Astrocyte (in vitro differentiated cells and primary cell): ENCODE data around the gene H2BK1. TPM values are rescaled to one million over a fixed set of nuclear protein-coding genes. Genes with fewer than 3 reads are reported as not detected.

Source experiments
- DNase-seq: peaks from one replicate; pipeline ENCODE4 v3.0.0-alpha.2; 2010; ENCODE audit warnings: low read depth
- FAIRE-seq: peaks from 2 replicates; lab custom pipeline; 2011; peaks lifted over from hg19 to GRCh38; lab: Jason Lieb, UNC
- H2AFZ ChIP-seq: 2 replicates; pipeline ENCODE4 v1.6.0; 2012; ENCODE audit warnings: low read depth, low read length, inconsistent platforms
- H3K27ac ChIP-seq: 2 replicates; pipeline ENCODE4 v1.5.1; 2011; ENCODE audit warnings: low read depth, low read length, inconsistent platforms
- H3K27me3 ChIP-seq: 2 replicates; pipeline ENCODE4 v1.6.0; 2011; ENCODE audit warnings: low read length, inconsistent platforms; ENCODE audit not compliant: insufficient read depth
- H3K36me3 ChIP-seq: 2 replicates; pipeline ENCODE4 v1.5.1; 2011; ENCODE audit warnings: low read length, inconsistent platforms; ENCODE audit not compliant: insufficient read depth
- H3K4me1 ChIP-seq: 2 replicates; pipeline ENCODE4 v1.5.1; 2011; ENCODE audit warnings: low read length, inconsistent platforms; ENCODE audit not compliant: insufficient read depth
- H3K4me2 ChIP-seq: 2 replicates; pipeline ENCODE4 v1.6.0; 2012; ENCODE audit warnings: low read length, inconsistent platforms
- H3K4me3 ChIP-seq: 2 replicates; pipeline ENCODE4 v1.5.1; 2011; ENCODE audit warnings: low read depth, mild to moderate bottlenecking, low read length, inconsistent platforms; ENCODE audit not compliant: insufficient read depth
- H3K79me2 ChIP-seq: 2 replicates; pipeline ENCODE4 v1.6.0; 2012; ENCODE audit warnings: mild to moderate bottlenecking, low read length, inconsistent platforms; ENCODE audit not compliant: insufficient read depth
- H3K9ac ChIP-seq: 2 replicates; pipeline ENCODE4 v1.6.0; 2012; ENCODE audit warnings: mild to moderate bottlenecking, low read length, inconsistent platforms
- H3K9me3 ChIP-seq: 2 replicates; pipeline ENCODE4 v1.5.1; 2012; ENCODE audit warnings: low read depth, mild to moderate bottlenecking, low read length, inconsistent platforms; ENCODE audit not compliant: insufficient read depth
- H4K20me1 ChIP-seq: 2 replicates; pipeline ENCODE4 v1.6.0; 2012; ENCODE audit warnings: low read length, inconsistent platforms; ENCODE audit not compliant: insufficient read depth
- H3K27ac Mint-ChIP-seq: one replicate; pipeline ENCODE4 v1.8.0; 2021; ENCODE audit warnings: mild to moderate bottlenecking, mixed read lengths; ENCODE audit not compliant: unreplicated experiment
- H3K27me3 Mint-ChIP-seq: one replicate; pipeline ENCODE4 v1.8.0; 2021; ENCODE audit warnings: low read depth, mixed read lengths; ENCODE audit not compliant: unreplicated experiment
- H3K36me3 Mint-ChIP-seq: one replicate; pipeline ENCODE4 v1.8.0; 2021; ENCODE audit warnings: low read depth, mixed read lengths; ENCODE audit not compliant: unreplicated experiment
- H3K4me1 Mint-ChIP-seq: one replicate; pipeline ENCODE4 v1.8.0; 2021; ENCODE audit warnings: low read depth, mixed read lengths; ENCODE audit not compliant: unreplicated experiment
- H3K4me3 Mint-ChIP-seq: one replicate; pipeline ENCODE4 v1.8.0; 2021; ENCODE audit warnings: mild to moderate bottlenecking, moderate library complexity, mixed read lengths; ENCODE audit not compliant: unreplicated experiment
- H3K9me3 Mint-ChIP-seq: one replicate; pipeline ENCODE4 v1.8.0; 2021; ENCODE audit warnings: mild to moderate bottlenecking, mixed read lengths; ENCODE audit not compliant: unreplicated experiment
- EZH2 ChIP-seq: IDR thresholded peaks from 2 replicates; pipeline ENCODE4 v1.6.1; 2012; ENCODE audit warnings: mild to moderate bottlenecking, low read length, inconsistent platforms; ENCODE audit not compliant: insufficient read depth
- total RNA-seq: library from RNA; stranded (reverse); gene quantifications from 2 replicates; pipeline ENCODE4 v1.2.1, GENCODE V29; 2021
- TF ChIP-seq, protein P1 (sequence below): IDR thresholded peaks from 2 replicates; pipeline ENCODE4 v1.5.1; 2011; ENCODE audit warnings: low read depth, mild to moderate bottlenecking, inconsistent platforms, low read length, moderate library complexity; ENCODE audit not compliant: insufficient read depth

The H2BK1 gene
- total RNA-seq, 1 donor from 2014 or later: not detected

- Histone ChIP-seq H3K36me3 (no peaks in the 10 kb centered on the region), H4K20me1 (peaks cover 6% of the 10 kb centered on the region), H3K79me2 (no peaks in the 10 kb centered on the region), H2AFZ (peak overlapping the region; percentile 69), H3K4me2 (peak overlapping the region; percentile 76), H3K9me3 (no peaks in the 10 kb centered on the region), H3K9ac (no peak overlapping the region), H3K4me1 (peaks cover 3% of the 10 kb centered on the region), H3K27me3 (peaks cover 72% of the 10 kb centered on the region), H3K4me3 (no peak overlapping the region), H3K27ac (no peak overlapping the region)
- DNase-seq (no peak), FAIRE-seq (no peak)
- Mint-ChIP-seq H3K36me3 (no peaks in the 10 kb centered on the region), H3K4me3 (peak overlapping the region; percentile 74), H3K27ac (no peak overlapping the region), H3K27me3 (peaks cover 47% of the 10 kb centered on the region), H3K9me3 (peaks cover 5% of the 10 kb centered on the region), H3K4me1 (peaks cover 3% of the 10 kb centered on the region)
- peak; percentile 93 for TF ChIP-seq EZH2
- TF ChIP-seq, protein P1, sequence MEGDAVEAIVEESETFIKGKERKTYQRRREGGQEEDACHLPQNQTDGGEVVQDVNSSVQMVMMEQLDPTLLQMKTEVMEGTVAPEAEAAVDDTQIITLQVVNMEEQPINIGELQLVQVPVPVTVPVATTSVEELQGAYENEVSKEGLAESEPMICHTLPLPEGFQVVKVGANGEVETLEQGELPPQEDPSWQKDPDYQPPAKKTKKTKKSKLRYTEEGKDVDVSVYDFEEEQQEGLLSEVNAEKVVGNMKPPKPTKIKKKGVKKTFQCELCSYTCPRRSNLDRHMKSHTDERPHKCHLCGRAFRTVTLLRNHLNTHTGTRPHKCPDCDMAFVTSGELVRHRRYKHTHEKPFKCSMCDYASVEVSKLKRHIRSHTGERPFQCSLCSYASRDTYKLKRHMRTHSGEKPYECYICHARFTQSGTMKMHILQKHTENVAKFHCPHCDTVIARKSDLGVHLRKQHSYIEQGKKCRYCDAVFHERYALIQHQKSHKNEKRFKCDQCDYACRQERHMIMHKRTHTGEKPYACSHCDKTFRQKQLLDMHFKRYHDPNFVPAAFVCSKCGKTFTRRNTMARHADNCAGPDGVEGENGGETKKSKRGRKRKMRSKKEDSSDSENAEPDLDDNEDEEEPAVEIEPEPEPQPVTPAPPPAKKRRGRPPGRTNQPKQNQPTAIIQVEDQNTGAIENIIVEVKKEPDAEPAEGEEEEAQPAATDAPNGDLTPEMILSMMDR: peak; percentile 6
These were observed 42.1 kb downstream of the H2BK1 start for GRCh38 chr7:151168003-151168786.

DNA sequence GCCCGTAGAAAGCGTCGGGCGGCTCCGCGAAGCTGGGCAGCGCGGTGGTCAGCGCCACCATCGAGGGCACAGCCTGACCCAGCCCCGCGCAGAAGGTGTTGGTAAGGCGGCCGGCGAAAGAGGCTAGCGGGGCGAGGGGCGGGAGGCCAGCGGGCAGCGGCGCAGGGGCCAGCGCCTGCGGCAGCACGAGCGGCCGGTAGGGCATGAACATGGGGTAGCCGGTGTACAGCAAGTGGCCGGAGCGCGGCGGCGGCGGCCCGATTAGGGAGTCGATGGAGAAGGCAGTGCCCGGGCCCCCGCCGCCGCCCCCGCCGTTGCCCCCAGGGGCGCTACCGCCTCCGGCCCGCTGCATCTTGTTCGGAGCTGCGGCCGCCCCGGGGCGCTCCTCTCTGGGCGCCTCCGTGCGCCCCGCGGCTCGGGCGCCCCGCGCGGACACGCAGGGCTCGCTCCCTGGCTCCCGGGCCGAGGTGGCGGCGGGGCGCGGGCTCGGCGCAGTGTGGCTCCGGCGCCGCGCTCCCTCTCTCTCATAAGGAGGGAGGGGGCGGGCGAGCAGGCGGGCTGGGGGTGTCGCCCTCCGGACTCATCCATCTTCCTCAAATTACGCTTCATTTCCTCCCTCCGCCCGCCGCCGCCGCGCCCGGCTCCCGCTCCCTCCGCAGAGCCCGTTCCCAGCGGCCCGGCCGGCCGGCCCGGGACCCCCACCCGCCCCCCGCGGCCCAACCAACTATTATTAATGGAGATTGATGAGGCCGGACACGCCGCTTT, 42.9 kb downstream of the H2BK1 start, which contains the start of gene GBX1:
TSS of gene GBX1 (minus strand) at position 498 of the 765 bp plus-strand sequence. CDS start at position 352, 146 bp downstream.
- Histone ChIP-seq H4K20me1 (peaks cover 6% of the 10 kb centered on the region), H3K79me2 (no peaks in the 10 kb centered on the region), H2AFZ (peak within 1 kb of the TSS; percentile 69), H3K4me3 (peak within 1 kb of the TSS; percentile 17), H3K36me3 (no peaks in the 10 kb centered on the region), H3K27ac (no peak within 1 kb of the TSS), H3K9ac (no peak within 1 kb of the TSS), H3K4me1 (peaks cover 3% of the 10 kb centered on the region), H3K4me2 (peak within 1 kb of the TSS; percentile 76), H3K27me3 (peaks cover 74% of the 10 kb centered on the region), H3K9me3 (no peaks in the 10 kb centered on the region)
- Mint-ChIP-seq H3K9me3 (peaks cover 5% of the 10 kb centered on the region), H3K27ac (no peak within 1 kb of the TSS), H3K4me3 (peak within 1 kb of the TSS; percentile 74), H3K27me3 (peaks cover 40% of the 10 kb centered on the region), H3K4me1 (peaks cover 3% of the 10 kb centered on the region), H3K36me3 (no peaks in the 10 kb centered on the region)
- FAIRE-seq (no peak), DNase-seq (peak; percentile 7)
- TF ChIP-seq, protein P1: no peak
- TF ChIP-seq EZH2: peak; percentile 74
